Right cardiac atrium (tissue), 5 donors: ENCODE results near the gene NR2F2. TPM values are rescaled to one million over a fixed set of nuclear protein-coding genes. Genes with fewer than 3 reads are reported as not detected.

Source experiments
- ATAC-seq, 2 donors: fragments of 200-7000 bp; cut with Tn5 transposase; one replicate each; pipeline versions ENCODE4 v1.8.0 to v1.9.1; 2020; ENCODE audit warnings: moderate library complexity in 2 of 2, mild to moderate bottlenecking in 1 of 2
- DNase-seq, 3 donors: peaks; one replicate each; pipeline ENCODE4 v3.0.0-alpha.2; 2020
- H3K27ac ChIP-seq: one replicate; pipeline ENCODE4 v1.5.1; 2013; ENCODE audit warnings: mild to moderate bottlenecking, low read length, control low read depth, moderate library complexity
- H3K27me3 ChIP-seq: one replicate; pipeline ENCODE4 v1.6.1; 2013; ENCODE audit not compliant: control insufficient read depth, insufficient read depth
- H3K4me1 ChIP-seq: one replicate; pipeline ENCODE4 v1.6.1; 2013; ENCODE audit warnings: low read length; ENCODE audit not compliant: control insufficient read depth, insufficient read depth
- H3K4me3 ChIP-seq: one replicate; pipeline ENCODE4 v1.5.1; 2013; ENCODE audit warnings: low read length, control low read depth
- H3K9me3 ChIP-seq: one replicate; pipeline ENCODE4 v1.6.1; 2013; ENCODE audit warnings: low read length; ENCODE audit not compliant: control insufficient read depth
- WGBS: extraction: QIAGEN DNeasy Blood & Tissue Kit; methylation state at CpG from one replicate; pipeline ENCODE4 v1.1.7; 2013; 5-methylcytosine and 5-hydroxymethylcytosine counted together
- intact Hi-C, 4 donors: fragments of 100-400 bp; cut with DNase I; formaldehyde crosslinking; loops; one replicate each; pipeline versions ENCODE4 v1.11.0 to v1.14.0; 2022 to 2023
- long read RNA-seq, 4 donors: library from polyadenylated mRNA; unstranded; transcript quantifications; one replicate each; pipeline ENCODE4 v2.0.0, GENCODE V29; 2020 to 2021
- polyA plus RNA-seq: library from polyadenylated mRNA; stranded (reverse); fragments of 200-250 nt; gene quantifications from one replicate; pipeline ENCODE4 v1.2.3, GENCODE V29; 2013
- total RNA-seq, 4 donors: library from RNA; stranded (reverse); fragmentation: NEBNext Ultra II Directional; extraction: Animal tissue kit (Norgen Biotek cat#: 25700); gene quantifications; one replicate each; pipeline ENCODE4 v1.2.1, GENCODE V29; 2021
- donor health status: healthy with polysubstance abuse.
- donor health status: DM: no; HTN: yes; CAD: no.
- donor health status: DM: no; HTN: no; CAD: no.
- donor health status: DM: no; HTN: yes; CAD: no; lungs with severe emphysema.
- donor health status: DM: yes; HTN: yes; CAD: no.

Gene NR2F2
- total RNA-seq (10 to 100 TPM; 44.3 to 68.6 (median 54.8) TPM), polyA plus RNA-seq (43.0 TPM)
- long read RNA-seq, donor 1, full-length matches to known transcripts = 48 of 113 reads
- long read RNA-seq, donor 1, partial matches to known transcripts = 27 of 113 reads
- long read RNA-seq, donor 1, other reads (novel, unspliced or antisense) = 38 of 113 reads
- long read RNA-seq, donor 2, full-length matches to known transcripts = 12 of 26 reads
- long read RNA-seq, donor 2, partial matches to known transcripts = 10 of 26 reads
- long read RNA-seq, donor 2, other reads (novel, unspliced or antisense) = 4 of 26 reads
- long read RNA-seq, donor 3, full-length matches to known transcripts = 13 of 32 reads
- long read RNA-seq, donor 3, partial matches to known transcripts = 8 of 32 reads
- long read RNA-seq, donor 3, other reads (novel, unspliced or antisense) = 11 of 32 reads
- long read RNA-seq, donor 4, full-length matches to known transcripts = 17 of 32 reads
- long read RNA-seq, donor 4, partial matches to known transcripts = 9 of 32 reads
- long read RNA-seq, donor 4, other reads (novel, unspliced or antisense) = 6 of 32 reads

DNA sequence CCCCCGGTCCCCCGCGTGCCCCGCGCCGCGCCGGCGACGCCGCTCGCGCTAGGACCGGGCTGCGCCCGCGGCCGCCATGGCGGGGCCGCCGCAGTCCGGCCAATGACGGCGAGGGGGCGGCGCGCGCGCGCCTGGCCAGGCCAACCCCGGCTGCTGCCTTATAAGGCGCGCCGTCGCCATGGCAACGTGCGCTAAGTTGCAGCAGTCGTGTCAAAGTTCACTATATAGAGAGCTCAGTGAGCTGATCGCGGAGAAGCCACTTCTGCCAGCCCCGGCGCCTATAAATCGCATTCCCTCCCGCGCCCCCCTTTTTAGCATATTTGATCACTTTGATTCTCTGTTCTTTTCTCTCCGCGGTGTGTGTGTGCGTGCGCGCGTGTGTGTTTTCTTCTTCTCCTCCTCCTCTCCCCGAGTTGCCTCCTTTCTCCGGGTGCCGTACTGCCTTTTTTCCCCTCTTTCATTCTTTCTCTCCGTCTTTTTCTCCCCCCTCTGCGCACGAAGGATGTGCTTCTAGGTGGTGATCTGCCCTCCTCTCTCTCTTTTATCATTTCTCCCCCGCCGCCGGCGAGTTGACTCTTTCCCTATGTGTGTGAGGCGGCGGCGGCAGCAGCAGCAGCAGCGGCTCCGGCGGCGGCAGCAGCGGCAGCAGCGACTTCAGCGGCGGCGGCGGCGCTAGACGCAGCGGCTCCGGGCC is at the start of gene NR2F2:
TSS of gene NR2F2 (plus strand) at position 251 of the 694 bp plus-strand sequence. CDS start 1,406 bp downstream, outside the sequence.
- H3K27me3 ChIP-seq = no peaks in the 10 kb centered on the region
- intact Hi-C loops = loop anchor here in 1 of 4 donors (10.0 kb wide), 1 partner anchor 856 kb away; no protein-coding TSS in a partner anchor
- peak within 1 kb of the TSS; percentile 98 for H3K27ac ChIP-seq
- H3K9me3 ChIP-seq = no peaks in the 10 kb centered on the region
- peak within 1 kb of the TSS; percentile 96 for H3K4me3 ChIP-seq
- DNase-seq = peak; percentile 97 to 100 (median 99)
- ATAC-seq = peak; percentile 84 to 86
- no peaks in the 10 kb centered on the region for H3K4me1 ChIP-seq
- under 1% methylated on average over 78 of the region's 78 CpGs for WGBS

DNA sequence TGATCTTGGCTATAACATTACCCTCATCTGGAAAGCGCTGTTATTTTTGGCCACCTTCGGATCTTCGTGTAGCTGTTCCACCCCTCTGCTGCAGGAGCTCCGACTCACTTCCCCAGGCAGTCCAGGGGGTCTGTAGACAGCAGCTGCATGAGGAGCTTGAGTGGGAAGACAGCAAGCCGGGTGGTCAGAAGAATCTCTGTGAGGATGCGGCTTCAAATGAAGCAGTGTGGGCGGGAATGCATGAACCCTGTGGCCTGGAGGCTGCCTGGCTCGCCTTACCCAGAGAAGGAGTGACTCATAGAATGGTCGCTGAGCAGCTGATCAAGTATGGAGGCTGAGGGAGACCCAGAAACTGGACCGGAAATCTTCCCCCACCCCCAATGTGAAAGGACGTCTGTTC is 45.2 kb upstream of the NR2F2 start:
- peak; percentile 47 to 62 for ATAC-seq
- WGBS = 54% methylated on average over 11 of the region's 11 CpGs
- peak in 2 of 3 donors; percentile 22 to 52 for DNase-seq
- H3K4me1 ChIP-seq = peaks cover 4% of the 10 kb centered on the region
- no peaks in the 10 kb centered on the region for H3K27me3 ChIP-seq
- no peaks in the 10 kb centered on the region for H3K9me3 ChIP-seq
- intact Hi-C loops = loop anchor here in 1 of 4 donors (10.0 kb wide), 1 partner anchor 101 kb away; no protein-coding TSS in a partner anchor
- H3K4me3 ChIP-seq = no peak overlapping the region
- no peak overlapping the region for H3K27ac ChIP-seq

DNA sequence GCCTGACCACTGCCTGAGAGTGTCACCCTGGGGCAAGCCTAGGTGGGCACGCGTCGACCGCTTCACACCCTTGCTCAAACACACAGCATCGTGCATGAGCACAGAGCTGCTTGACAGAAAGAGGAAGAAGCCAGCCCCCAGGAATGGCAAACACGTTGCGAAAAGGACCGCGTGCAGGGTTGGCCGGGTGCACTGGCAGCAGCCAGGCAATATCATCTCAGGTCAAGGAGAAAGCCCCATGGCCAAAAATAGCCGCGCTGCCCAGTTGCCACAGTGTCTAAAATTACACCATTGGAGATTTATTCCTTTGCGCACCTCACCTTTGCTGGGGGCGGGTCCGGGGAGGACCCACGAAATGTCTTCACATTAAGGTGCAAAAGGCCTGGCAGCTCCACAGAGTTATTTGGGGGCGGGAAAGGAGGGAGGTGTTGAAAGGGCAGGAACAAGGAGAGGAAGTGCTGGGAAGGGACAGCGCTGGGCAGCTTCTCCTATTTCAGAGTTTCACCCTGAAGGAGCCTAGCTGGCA is 44.7 kb upstream of the NR2F2 start:
- Histone ChIP-seq H3K4me3 (no peak overlapping the region), H3K27ac (peak overlapping the region; percentile 14), H3K4me1 (peaks cover 4% of the 10 kb centered on the region), H3K27me3 (no peaks in the 10 kb centered on the region), H3K9me3 (no peaks in the 10 kb centered on the region)
- intact Hi-C loops = loop anchor here in 1 of 4 donors (10.0 kb wide), 1 partner anchor 101 kb away; no protein-coding TSS in a partner anchor
- WGBS = 66% methylated on average over 18 of the region's 18 CpGs
- peak; percentile 36 to 82 (median 79) for DNase-seq
- ATAC-seq = peak; percentile 83 to 87

DNA sequence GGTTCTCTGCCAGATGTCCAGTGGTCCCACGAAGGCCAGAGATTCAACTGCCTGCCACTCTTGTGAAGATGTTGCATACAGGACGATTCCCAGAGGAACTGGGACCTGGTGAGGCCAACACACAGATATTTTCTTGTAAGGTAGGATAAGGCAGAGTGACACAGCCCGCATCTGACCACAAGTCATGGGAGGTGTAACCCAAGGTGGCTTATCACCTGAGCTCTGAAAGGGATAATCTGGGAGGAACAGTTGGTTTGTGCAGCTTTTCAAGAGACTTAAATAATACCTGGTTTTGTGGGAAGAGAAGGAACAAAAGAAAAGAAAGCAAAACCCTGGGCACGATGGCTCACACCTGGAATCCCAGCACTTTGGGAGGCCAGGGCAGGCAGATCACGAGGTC is 39.8 kb upstream of the NR2F2 start:
- Histone ChIP-seq H3K27me3 (no peaks in the 10 kb centered on the region), H3K9me3 (no peaks in the 10 kb centered on the region), H3K4me1 (no peaks in the 10 kb centered on the region), H3K4me3 (no peak overlapping the region), H3K27ac (no peak overlapping the region)
- WGBS = 80% methylated on average over 5 of the region's 5 CpGs
- DNase-seq (no peak), ATAC-seq (no peak)
- intact Hi-C loops = no loop called here

DNA sequence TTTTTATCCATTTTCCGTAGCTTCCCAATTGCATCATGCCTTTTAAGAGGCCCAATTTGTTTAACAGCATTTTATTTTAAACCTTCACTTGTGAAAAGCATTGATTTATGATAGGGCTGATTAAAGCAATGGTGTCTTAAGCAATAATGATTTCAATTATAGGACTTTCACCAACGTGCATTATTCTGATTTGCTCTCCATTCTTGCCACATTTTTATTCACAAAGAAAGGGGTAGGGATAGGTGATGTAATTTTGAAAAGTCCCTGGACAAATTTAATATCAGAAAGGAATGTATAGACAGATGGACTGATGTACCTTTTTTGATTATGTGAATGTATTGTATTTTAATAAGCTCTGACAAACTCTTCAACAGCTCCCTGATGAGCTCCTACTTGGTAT is 37.9 kb upstream of the NR2F2 start:
- DNase-seq (no peak), ATAC-seq (no peak)
- H3K27me3 ChIP-seq = no peaks in the 10 kb centered on the region
- H3K9me3 ChIP-seq = no peaks in the 10 kb centered on the region
- no peak overlapping the region for H3K27ac ChIP-seq
- no peak overlapping the region for H3K4me3 ChIP-seq
- 86% methylated on average over 2 of the region's 2 CpGs for WGBS
- intact Hi-C loops = no loop called here
- no peaks in the 10 kb centered on the region for H3K4me1 ChIP-seq

DNA sequence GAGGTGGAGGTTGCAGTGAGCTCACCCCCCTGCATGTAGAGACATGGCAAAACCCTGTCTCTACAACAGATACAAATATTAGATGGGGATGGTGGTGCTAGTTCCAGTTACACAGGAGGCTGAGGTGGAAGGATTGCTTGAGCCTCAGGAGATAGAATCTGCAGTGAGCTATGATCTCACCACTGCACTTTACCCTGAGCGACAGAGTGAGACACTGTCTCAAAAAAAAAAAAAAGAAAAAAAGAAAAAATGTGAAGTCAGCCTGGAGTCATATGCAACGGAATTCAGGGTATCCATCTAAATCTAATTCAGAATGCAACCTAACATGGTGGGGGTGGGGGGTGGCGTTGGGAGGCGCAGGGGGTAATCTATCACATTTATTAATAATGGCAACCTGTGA is 37.1 kb upstream of the NR2F2 start:
- no peaks in the 10 kb centered on the region for H3K4me1 ChIP-seq
- intact Hi-C loops = no loop called here
- no peak overlapping the region for H3K4me3 ChIP-seq
- H3K27ac ChIP-seq = no peak overlapping the region
- no peaks in the 10 kb centered on the region for H3K9me3 ChIP-seq
- no peak for ATAC-seq
- H3K27me3 ChIP-seq = no peaks in the 10 kb centered on the region
- DNase-seq = no peak
- WGBS = 83% methylated on average over 4 of the region's 4 CpGs

DNA sequence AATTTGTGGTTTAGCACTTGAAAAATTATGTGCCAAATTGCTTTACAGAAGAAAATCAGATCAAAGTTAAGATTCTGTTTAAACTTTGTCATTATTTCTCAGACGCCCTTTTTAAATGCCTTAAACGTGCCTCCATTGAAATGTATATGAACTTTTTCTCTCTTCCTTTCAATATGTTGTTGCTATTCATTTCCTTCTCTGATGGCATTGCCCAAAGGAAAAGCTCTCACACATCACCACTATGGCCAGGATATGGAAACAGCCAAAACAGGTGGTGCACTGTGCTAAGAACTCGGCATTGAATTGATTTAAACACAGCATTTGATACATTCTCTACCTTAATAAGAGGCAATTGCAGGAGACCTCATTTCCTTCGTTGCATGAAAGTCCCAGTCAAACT is 35.7 kb upstream of the NR2F2 start:
- no peaks in the 10 kb centered on the region for H3K9me3 ChIP-seq
- no peaks in the 10 kb centered on the region for H3K27me3 ChIP-seq
- WGBS = 83% methylated on average over 4 of the region's 4 CpGs
- H3K27ac ChIP-seq = no peak overlapping the region
- H3K4me1 ChIP-seq = no peaks in the 10 kb centered on the region
- intact Hi-C loops = no loop called here
- no peak for ATAC-seq
- H3K4me3 ChIP-seq = no peak overlapping the region
- no peak for DNase-seq

DNA sequence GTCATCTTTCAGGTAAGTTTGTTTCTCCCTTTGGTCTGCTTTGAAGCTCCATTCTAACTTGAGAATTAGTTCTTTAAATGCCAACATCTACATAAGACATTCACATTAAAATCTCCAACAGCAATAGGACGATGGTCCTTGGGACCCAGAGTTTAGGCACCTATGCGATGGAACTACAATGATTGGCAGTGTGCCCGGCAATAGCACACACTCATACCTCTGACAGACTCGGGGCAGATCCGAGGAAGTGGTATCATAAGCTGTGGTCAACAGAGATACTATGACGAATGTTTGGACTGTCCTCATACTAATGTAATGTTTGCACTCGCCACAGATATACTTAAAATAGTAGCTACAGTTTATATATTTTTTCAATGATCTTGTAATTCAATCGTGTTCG is 34.2 kb upstream of the NR2F2 start:
- H3K4me1 ChIP-seq = no peaks in the 10 kb centered on the region
- no peak for ATAC-seq
- intact Hi-C loops = no loop called here
- H3K27me3 ChIP-seq = no peaks in the 10 kb centered on the region
- no peak overlapping the region for H3K4me3 ChIP-seq
- no peak for DNase-seq
- WGBS = 75% methylated on average over 9 of the region's 9 CpGs
- H3K9me3 ChIP-seq = no peaks in the 10 kb centered on the region
- no peak overlapping the region for H3K27ac ChIP-seq

DNA sequence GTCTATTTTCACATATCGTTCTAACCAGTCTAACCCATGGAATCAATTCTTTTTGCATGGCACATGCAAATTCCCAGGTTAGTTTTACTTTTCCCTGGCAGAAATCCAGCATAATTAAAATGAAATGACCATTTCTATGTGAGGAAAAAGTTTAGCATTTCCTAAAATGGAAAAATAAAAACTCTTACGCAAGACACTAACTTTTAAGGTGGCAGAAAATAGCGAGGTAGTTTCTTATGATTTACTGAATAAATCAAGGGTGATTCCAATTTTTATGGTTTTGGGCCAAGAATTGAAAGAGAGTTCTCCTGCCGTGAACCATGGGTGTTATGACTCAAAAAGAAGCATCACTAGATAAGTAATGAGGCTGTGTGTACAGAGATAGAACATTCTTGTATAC is 32.7 kb upstream of the NR2F2 start:
- ATAC-seq = no peak
- Histone ChIP-seq H3K27ac (no peak overlapping the region), H3K4me3 (no peak overlapping the region), H3K27me3 (no peaks in the 10 kb centered on the region), H3K4me1 (no peaks in the 10 kb centered on the region), H3K9me3 (no peaks in the 10 kb centered on the region)
- 96% methylated on average over 4 of the region's 4 CpGs for WGBS
- no peak for DNase-seq
- intact Hi-C loops = no loop called here

DNA sequence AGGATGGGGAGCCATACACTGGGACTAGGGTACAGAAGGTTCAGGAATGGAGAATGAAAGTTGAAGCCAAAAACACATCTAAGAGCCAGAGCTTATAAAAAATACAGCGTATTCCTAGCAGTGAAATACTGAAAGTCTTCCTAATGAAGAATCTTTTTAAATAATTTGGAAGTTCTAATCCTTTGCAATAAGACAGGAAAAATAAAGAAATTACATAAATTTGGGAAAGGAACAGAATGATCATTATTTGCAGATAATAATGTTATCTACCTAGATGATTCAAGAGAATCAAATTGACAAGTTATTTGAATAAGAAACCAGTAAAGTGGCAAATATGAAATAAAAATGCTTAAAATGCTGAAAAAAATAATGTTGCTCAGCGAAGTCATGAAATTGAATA is 32.3 kb upstream of the NR2F2 start:
- no peaks in the 10 kb centered on the region for H3K9me3 ChIP-seq
- no peak for DNase-seq
- intact Hi-C loops = no loop called here
- no peak overlapping the region for H3K4me3 ChIP-seq
- no peak overlapping the region for H3K27ac ChIP-seq
- WGBS = 96% methylated on average over 2 of the region's 2 CpGs
- ATAC-seq = no peak
- no peaks in the 10 kb centered on the region for H3K27me3 ChIP-seq
- H3K4me1 ChIP-seq = no peaks in the 10 kb centered on the region

DNA sequence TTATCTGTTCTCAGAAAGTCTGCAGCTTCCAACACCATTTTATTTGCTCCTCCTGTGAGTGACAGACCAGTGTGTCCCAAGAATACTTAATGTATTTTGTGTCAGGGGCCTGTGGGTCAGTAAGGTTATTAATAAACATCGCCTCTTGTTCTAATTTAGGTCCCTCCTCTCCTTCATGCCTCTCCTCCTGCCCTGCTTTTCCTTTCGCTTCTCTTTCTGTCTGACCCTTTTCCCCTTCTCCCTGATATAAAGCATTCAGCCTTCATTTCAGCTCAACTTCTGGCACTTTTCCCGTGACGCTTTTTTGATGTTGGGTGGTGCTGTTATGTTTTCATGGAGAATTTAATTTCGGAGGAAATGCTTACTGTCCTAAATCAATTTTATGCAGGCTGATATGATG is 29.7 kb upstream of the NR2F2 start:
- Histone ChIP-seq H3K27me3 (no peaks in the 10 kb centered on the region), H3K9me3 (no peaks in the 10 kb centered on the region), H3K4me3 (no peak overlapping the region), H3K27ac (peak overlapping the region; percentile 45), H3K4me1 (no peaks in the 10 kb centered on the region)
- intact Hi-C loops = no loop called here
- WGBS = 30% methylated on average over 5 of the region's 5 CpGs
- ATAC-seq = peak; percentile 69
- DNase-seq = no peak
